Loucy (cell line): ENCODE measurements around the gene ABHD2.

Experiments
- H2AFZ ChIP-seq: fragments of 200-600 bp; sonication (generic); 2 replicates; pipeline ENCODE4 v1.6.0; 2016; ENCODE audit warnings: antibody characterized with exemption, mild to moderate bottlenecking, low read length, moderate library complexity
- H3F3A ChIP-seq: fragments of 200-600 bp; 2 replicates; pipeline ENCODE4 v1.6.0; 2016; ENCODE audit warnings: antibody characterized with exemption, low read depth, mild to moderate bottlenecking
- H3K27me3 ChIP-seq: fragments of 200-600 bp; sonication (generic); 2 replicates; pipeline ENCODE4 v1.6.1; 2014; ENCODE audit warnings: low read length, mild to moderate bottlenecking; ENCODE audit not compliant: insufficient read depth, poor library complexity, severe bottlenecking
- H3K36me3 ChIP-seq: fragments of 200-600 bp; sonication (generic); 2 replicates; pipeline ENCODE4 v1.6.1; 2016; ENCODE audit warnings: low read length; ENCODE audit not compliant: insufficient read depth
- H3K4me1 ChIP-seq: fragments of 200-600 bp; sonication (generic); 2 replicates; pipeline ENCODE4 v1.5.1; 2014; ENCODE audit warnings: low read length, mild to moderate bottlenecking; ENCODE audit not compliant: insufficient read depth, poor library complexity, severe bottlenecking
- H3K4me2 ChIP-seq: fragments of 200-600 bp; sonication (generic); 2 replicates; pipeline ENCODE4 v1.6.0; 2014; ENCODE audit warnings: antibody characterized with exemption, low read length, low read depth, mild to moderate bottlenecking; ENCODE audit not compliant: poor library complexity, severe bottlenecking
- H3K4me3 ChIP-seq: fragments of 200-600 bp; sonication (generic); 2 replicates; pipeline ENCODE4 v1.5.1; 2014; ENCODE audit warnings: low read length, mild to moderate bottlenecking, mixed read lengths; ENCODE audit not compliant: poor library complexity, severe bottlenecking
- H3K79me2 ChIP-seq: fragments of 200-600 bp; sonication (generic); 2 replicates; pipeline ENCODE4 v1.6.1; 2014; ENCODE audit warnings: low read length; ENCODE audit not compliant: insufficient read depth
- H3K9ac ChIP-seq: fragments of 200-600 bp; sonication (generic); 2 replicates; pipeline ENCODE4 v1.6.0; 2014; ENCODE audit warnings: mild to moderate bottlenecking, low read depth, low read length, moderate library complexity; ENCODE audit not compliant: poor library complexity, severe bottlenecking
- H3K9me2 ChIP-seq: fragments of 200-600 bp; sonication (generic); replicated peaks from 2 replicates; pipeline ENCODE4 v1.6.1; 2016; ENCODE audit warnings: low read depth, low read length, mixed read lengths
- H3K9me3 ChIP-seq: fragments of 200-600 bp; sonication (generic); 2 replicates; pipeline ENCODE4 v1.6.1; 2014; ENCODE audit warnings: mild to moderate bottlenecking, antibody characterized with exemption, low read length, low read depth; ENCODE audit not compliant: insufficient read depth
- H4K20me1 ChIP-seq: fragments of 200-600 bp; sonication (generic); 2 replicates; pipeline ENCODE4 v1.6.0; 2014; ENCODE audit warnings: antibody characterized with exemption, low read length, mild to moderate bottlenecking; ENCODE audit not compliant: insufficient read depth, poor library complexity, severe bottlenecking
- CTCF ChIP-seq: fragments of 200-600 bp; sonication (generic); conservative IDR thresholded peaks from 2 replicates; pipeline ENCODE4 v1.5.1; 2014; ENCODE audit warnings: mild to moderate bottlenecking, antibody characterized with exemption, low read length
- EZH2phosphoT487 ChIP-seq: fragments of 200-600 bp; IDR thresholded peaks from 2 replicates; pipeline ENCODE4 v1.6.1; 2018; ENCODE audit warnings: antibody characterized with exemption, mild to moderate bottlenecking, moderate library complexity, borderline replicate concordance

Gene ABHD2

GRCh38 chr15:89103481-89104171 lies 15.4 kb downstream of the ABHD2 start:
- Histone ChIP-seq H3K4me2 (no peak overlapping the region), H3K4me3 (no peak overlapping the region), H2AFZ (no peak overlapping the region), H3K4me1 (peaks cover 34% of the 10 kb centered on the region), H3K79me2 (peaks cover 55% of the 10 kb centered on the region), H3F3A (no peaks in the 10 kb centered on the region), H3K9me2 (no peaks in the 10 kb centered on the region), H3K9ac (no peak overlapping the region), H3K9me3 (no peaks in the 10 kb centered on the region), H4K20me1 (no peaks in the 10 kb centered on the region), H3K36me3 (peaks cover 9% of the 10 kb centered on the region; the same call in 1 of the 2 replicates), H3K27me3 (no peaks in the 10 kb centered on the region)
- TF ChIP-seq EZH2phosphoT487 (no peak), CTCF (no peak)

GRCh38 chr15:89104172-89104564 lies 15.9 kb downstream of the ABHD2 start:
- TF ChIP-seq CTCF (no peak), EZH2phosphoT487 (no peak)
- peaks cover 9% of the 10 kb centered on the region; the same call in 1 of the 2 replicates for H3K36me3 ChIP-seq
- no peak overlapping the region for H3K4me2 ChIP-seq
- peaks cover 40% of the 10 kb centered on the region for H3K4me1 ChIP-seq
- no peak overlapping the region for H2AFZ ChIP-seq
- H3K9me3 ChIP-seq = no peaks in the 10 kb centered on the region
- no peaks in the 10 kb centered on the region for H4K20me1 ChIP-seq
- H3K9ac ChIP-seq = no peak overlapping the region
- H3K27me3 ChIP-seq = no peaks in the 10 kb centered on the region
- peaks cover 51% of the 10 kb centered on the region for H3K79me2 ChIP-seq
- no peak overlapping the region for H3K4me3 ChIP-seq
- no peaks in the 10 kb centered on the region for H3K9me2 ChIP-seq
- no peaks in the 10 kb centered on the region for H3F3A ChIP-seq

GRCh38 chr15:89105147-89105546 lies 16.9 kb downstream of the ABHD2 start:
- H3K36me3 ChIP-seq = peaks cover 9% of the 10 kb centered on the region; the same call in 1 of the 2 replicates
- no peak overlapping the region for H3K4me2 ChIP-seq

GRCh38 chr15:89106200-89106599 lies 17.9 kb downstream of the ABHD2 start:
- Histone ChIP-seq H3K9ac (no peak overlapping the region), H3K4me3 (no peak overlapping the region), H3K36me3 (peaks cover 9% of the 10 kb centered on the region; the same call in 1 of the 2 replicates), H4K20me1 (no peaks in the 10 kb centered on the region), H3K4me2 (no peak overlapping the region), H3K4me1 (peaks cover 38% of the 10 kb centered on the region), H3K27me3 (no peaks in the 10 kb centered on the region), H3K79me2 (peaks cover 37% of the 10 kb centered on the region; the same call in 1 of the 2 replicates), H3K9me2 (no peaks in the 10 kb centered on the region), H2AFZ (no peak overlapping the region), H3K9me3 (no peaks in the 10 kb centered on the region), H3F3A (no peaks in the 10 kb centered on the region)
- TF ChIP-seq CTCF (no peak), EZH2phosphoT487 (no peak)

More at GRCh38 chr15:89105147-89105546, 16.9 kb downstream of the ABHD2 start:
- H3K4me3 ChIP-seq = no peak overlapping the region
- H3K79me2 ChIP-seq = peaks cover 45% of the 10 kb centered on the region
- no peaks in the 10 kb centered on the region for H3K27me3 ChIP-seq
- H3F3A ChIP-seq = no peaks in the 10 kb centered on the region
- TF ChIP-seq EZH2phosphoT487 = no peak
- no peaks in the 10 kb centered on the region for H3K9me3 ChIP-seq
- H3K4me1 ChIP-seq = peaks cover 44% of the 10 kb centered on the region
- no peak overlapping the region for H2AFZ ChIP-seq
- no peaks in the 10 kb centered on the region for H3K9me2 ChIP-seq
- H3K9ac ChIP-seq = no peak overlapping the region
- H4K20me1 ChIP-seq = no peaks in the 10 kb centered on the region
